ENCODE measurements around the gene IL15.

- no peak for TF ChIP-seq CTCF (IDR thresholded peaks at IDR 0.05)
- TF ChIP-seq POLR2A (IDR thresholded peaks at IDR 0.05): no peak
Observed at GRCh38 chr4:141768954-141769353, 132.6 kb downstream of the IL15 start.

Data from esophagus squamous epithelium (tissue), 4 donors.